Measurements from ENCODE around the gene CDHR3.
"Not testable (repeated sequence)": the region's sequence is repeated elsewhere in the genome, so short reads cannot be mapped to it uniquely, and the experiment has no call there.

CDHR3 gene

GRCh38 chr7:105963038-105963667 lies at the start of gene CDHR3:
CDHR3 (plus strand) TSS chr7:105963264; CDS start chr7:105963319, 55 bp downstream.
- DNase-seq, result no peak

- DNase-seq, result no peak
Observed at GRCh38 chr7:105913947-105914346, 49.1 kb upstream of the CDHR3 start.

- peak; percentile 50 for DNase-seq
Observed at GRCh38 chr7:105916603-105917002, 46.5 kb upstream of the CDHR3 start.

- DNase-seq, result no peak
Observed at GRCh38 chr7:105917659-105918058, 45.4 kb upstream of the CDHR3 start.

- DNase-seq, result no peak
Observed at GRCh38 chr7:105920766-105921165, 42.3 kb upstream of the CDHR3 start.

GRCh38 chr7:105924945-105925344 lies 38.1 kb upstream of the CDHR3 start:
- DNase-seq, result no peak

- DNase-seq, result peak; percentile 44
Observed at GRCh38 chr7:105926131-105926530, 36.9 kb upstream of the CDHR3 start.

- DNase-seq, result no peak
Observed at GRCh38 chr7:105931179-105931578, 31.9 kb upstream of the CDHR3 start.

GRCh38 chr7:105932835-105933477 lies 30.1 kb upstream of the CDHR3 start:
- DNase-seq, result peak; percentile 91

GRCh38 chr7:105934572-105935185 lies 28.4 kb upstream of the CDHR3 start:
- DNase-seq, result peak; percentile 80

GRCh38 chr7:105935250-105935649 lies 27.8 kb upstream of the CDHR3 start:
- no peak for DNase-seq

- no peak for DNase-seq
Observed at GRCh38 chr7:105937411-105937810, 25.7 kb upstream of the CDHR3 start.

GRCh38 chr7:105940109-105940508 lies 23.0 kb upstream of the CDHR3 start:
- no peak for DNase-seq

- no peak for DNase-seq
Observed at GRCh38 chr7:105941596-105941995, 21.5 kb upstream of the CDHR3 start.

- DNase-seq, result no peak
Observed at GRCh38 chr7:105943486-105943885, 19.6 kb upstream of the CDHR3 start.

GRCh38 chr7:105945848-105946247 lies 17.2 kb upstream of the CDHR3 start:
- no peak for DNase-seq

GRCh38 chr7:105951597-105951996 lies 11.5 kb upstream of the CDHR3 start:
- DNase-seq, result no peak

GRCh38 chr7:105952917-105953595 lies 10.0 kb upstream of the CDHR3 start:
- DNase-seq, result no peak

- DNase-seq, result no peak
Observed at GRCh38 chr7:105954711-105955110, 8.4 kb upstream of the CDHR3 start.

- DNase-seq, result not testable (repeated sequence)
Observed at GRCh38 chr7:105955651-105956466, 7.2 kb upstream of the CDHR3 start.

- DNase-seq, result no peak
Observed at GRCh38 chr7:105958012-105958411, 5.1 kb upstream of the CDHR3 start.

- no peak for DNase-seq
Observed at GRCh38 chr7:105962353-105962752, 711 bp upstream of the CDHR3 start.

GRCh38 chr7:105971845-105972244 lies 8.8 kb downstream of the CDHR3 start:
- DNase-seq, result no peak
